HEK293T (cell line): ENCODE data around the gene AMIGO2.
"Not testable (repeated sequence)": the region's sequence is repeated elsewhere in the genome, so short reads cannot be mapped to it uniquely, and the experiment has no call there.

ENCODE experiments used
- ARNT ChIP-seq: fragments of 450-650 bp; IDR thresholded peaks from 2 replicates; pipeline ENCODE4 v1.6.1; 2017; ENCODE audit warnings: mild to moderate bottlenecking
- BHLHE40 ChIP-seq: fragments of 450-650 bp; IDR thresholded peaks from 2 replicates; pipeline ENCODE4 v1.6.1; 2016; ENCODE audit warnings: mild to moderate bottlenecking, moderate library complexity, borderline replicate concordance
- CTBP1 ChIP-seq: fragments of 450-650 bp; IDR thresholded peaks from 2 replicates; pipeline ENCODE4 v1.6.1; 2016; ENCODE audit warnings: borderline replicate concordance
- ELF4 ChIP-seq: fragments of 450-650 bp; IDR thresholded peaks from 2 replicates; pipeline ENCODE4 v1.6.1; 2017; ENCODE audit warnings: antibody characterized with exemption
- FOXA1 ChIP-seq: fragments of 450-650 bp; IDR thresholded peaks from 2 replicates; pipeline ENCODE4 v1.6.1; 2016; ENCODE audit warnings: mild to moderate bottlenecking
- FOXK2 ChIP-seq: fragments of 450-650 bp; IDR thresholded peaks from 2 replicates; pipeline ENCODE4 v1.6.1; 2016; ENCODE audit warnings: mild to moderate bottlenecking
- FOXM1 ChIP-seq: fragments of 450-650 bp; IDR thresholded peaks from 2 replicates; pipeline ENCODE4 v1.6.1; 2017; ENCODE audit warnings: mild to moderate bottlenecking, borderline replicate concordance
- HDGF ChIP-seq: fragments of 450-650 bp; IDR thresholded peaks from 2 replicates; pipeline ENCODE4 v1.6.1; 2017; ENCODE audit warnings: antibody characterized with exemption, borderline replicate concordance
- NFRKB ChIP-seq: fragments of 450-650 bp; IDR thresholded peaks from 2 replicates; pipeline ENCODE4 v1.6.1; 2016; ENCODE audit warnings: mild to moderate bottlenecking, moderate library complexity
- SP1 ChIP-seq: fragments of 450-650 bp; IDR thresholded peaks from 2 replicates; pipeline ENCODE4 v1.6.1; 2017
- SUZ12 ChIP-seq: fragments of 450-650 bp; IDR thresholded peaks from 2 replicates; pipeline ENCODE4 v1.6.1; 2016; ENCODE audit warnings: mild to moderate bottlenecking
- TARDBP ChIP-seq: fragments of 450-650 bp; IDR thresholded peaks from 2 replicates; pipeline ENCODE4 v1.6.1; 2016
- ZNF384 ChIP-seq: fragments of 450-650 bp; IDR thresholded peaks from 2 replicates; pipeline ENCODE4 v1.6.1; 2016
- TF ChIP-seq, protein P1 (sequence below): fragments of 450-650 bp; IDR thresholded peaks from 2 replicates; pipeline ENCODE4 v1.6.1; 2016

- TF ChIP-seq ZNF384, ELF4, BHLHE40, FOXM1, ARNT, SP1, NFRKB, HDGF, TARDBP, CTBP1, FOXA1, SUZ12, FOXK2: not testable (repeated sequence)
- TF ChIP-seq, protein P1, sequence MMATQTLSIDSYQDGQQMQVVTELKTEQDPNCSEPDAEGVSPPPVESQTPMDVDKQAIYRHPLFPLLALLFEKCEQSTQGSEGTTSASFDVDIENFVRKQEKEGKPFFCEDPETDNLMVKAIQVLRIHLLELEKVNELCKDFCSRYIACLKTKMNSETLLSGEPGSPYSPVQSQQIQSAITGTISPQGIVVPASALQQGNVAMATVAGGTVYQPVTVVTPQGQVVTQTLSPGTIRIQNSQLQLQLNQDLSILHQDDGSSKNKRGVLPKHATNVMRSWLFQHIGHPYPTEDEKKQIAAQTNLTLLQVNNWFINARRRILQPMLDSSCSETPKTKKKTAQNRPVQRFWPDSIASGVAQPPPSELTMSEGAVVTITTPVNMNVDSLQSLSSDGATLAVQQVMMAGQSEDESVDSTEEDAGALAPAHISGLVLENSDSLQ, result not testable (repeated sequence)
Observed at GRCh38 chr12:47055856-47056255, 23.9 kb downstream of the AMIGO2 start.
